ENCODE data around the gene EARS2. TPM values are rescaled to one million over a fixed set of nuclear protein-coding genes. Genes with fewer than 3 reads are reported as not detected.

Gene EARS2
- total RNA-seq, 1 experiment from 2014 or later: 55.9 TPM

GRCh38 chr16:23535901-23536300 is 21.2 kb downstream of the EARS2 start:
- no peak overlapping the region for H3K27ac Mint-ChIP-seq
- no peak for ATAC-seq

GRCh38 chr16:23534868-23535860 is 22.0 kb downstream of the EARS2 start:
- no peaks in the 10 kb centered on the region for H3K4me1 Mint-ChIP-seq
- no peak for ATAC-seq
- no peaks in the 10 kb centered on the region for H3K9me3 Mint-ChIP-seq
- TF ChIP-seq FOXP1 (CRISPR knock-in tag; IDR thresholded peaks at IDR 0.05; ENCODE audit: borderline replicate concordance) (no peak), MYBL2 (CRISPR knock-in tag; IDR thresholded peaks at IDR 0.05) (no peak), ZBTB21 (CRISPR knock-in tag; IDR thresholded peaks at IDR 0.05; ENCODE audit: borderline replicate concordance) (no peak), AR (CRISPR knock-in tag; IDR thresholded peaks at IDR 0.05) (no peak), GRHL2 (CRISPR knock-in tag; IDR thresholded peaks at IDR 0.05; ENCODE audit: insufficient replicate concordance, severe bottlenecking) (no peak)
- TF ChIP-seq, protein P1, sequence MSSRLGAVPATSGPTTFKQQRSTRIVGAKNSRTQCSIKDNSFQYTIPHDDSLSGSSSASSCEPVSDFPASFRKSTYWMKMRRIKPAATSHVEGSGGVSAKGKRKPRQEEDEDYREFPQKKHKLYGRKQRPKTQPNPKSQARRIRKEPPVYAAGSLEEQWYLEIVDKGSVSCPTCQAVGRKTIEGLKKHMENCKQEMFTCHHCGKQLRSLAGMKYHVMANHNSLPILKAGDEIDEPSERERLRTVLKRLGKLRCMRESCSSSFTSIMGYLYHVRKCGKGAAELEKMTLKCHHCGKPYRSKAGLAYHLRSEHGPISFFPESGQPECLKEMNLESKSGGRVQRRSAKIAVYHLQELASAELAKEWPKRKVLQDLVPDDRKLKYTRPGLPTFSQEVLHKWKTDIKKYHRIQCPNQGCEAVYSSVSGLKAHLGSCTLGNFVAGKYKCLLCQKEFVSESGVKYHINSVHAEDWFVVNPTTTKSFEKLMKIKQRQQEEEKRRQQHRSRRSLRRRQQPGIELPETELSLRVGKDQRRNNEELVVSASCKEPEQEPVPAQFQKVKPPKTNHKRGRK (CRISPR knock-in tag; IDR thresholded peaks at IDR 0.05; ENCODE audit: borderline replicate concordance): no peak
- TF ChIP-seq, protein P2, sequence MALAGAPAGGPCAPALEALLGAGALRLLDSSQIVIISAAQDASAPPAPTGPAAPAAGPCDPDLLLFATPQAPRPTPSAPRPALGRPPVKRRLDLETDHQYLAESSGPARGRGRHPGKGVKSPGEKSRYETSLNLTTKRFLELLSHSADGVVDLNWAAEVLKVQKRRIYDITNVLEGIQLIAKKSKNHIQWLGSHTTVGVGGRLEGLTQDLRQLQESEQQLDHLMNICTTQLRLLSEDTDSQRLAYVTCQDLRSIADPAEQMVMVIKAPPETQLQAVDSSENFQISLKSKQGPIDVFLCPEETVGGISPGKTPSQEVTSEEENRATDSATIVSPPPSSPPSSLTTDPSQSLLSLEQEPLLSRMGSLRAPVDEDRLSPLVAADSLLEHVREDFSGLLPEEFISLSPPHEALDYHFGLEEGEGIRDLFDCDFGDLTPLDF (CRISPR knock-in tag; IDR thresholded peaks at IDR 0.05): no peak
- TF ChIP-seq, protein P3, sequence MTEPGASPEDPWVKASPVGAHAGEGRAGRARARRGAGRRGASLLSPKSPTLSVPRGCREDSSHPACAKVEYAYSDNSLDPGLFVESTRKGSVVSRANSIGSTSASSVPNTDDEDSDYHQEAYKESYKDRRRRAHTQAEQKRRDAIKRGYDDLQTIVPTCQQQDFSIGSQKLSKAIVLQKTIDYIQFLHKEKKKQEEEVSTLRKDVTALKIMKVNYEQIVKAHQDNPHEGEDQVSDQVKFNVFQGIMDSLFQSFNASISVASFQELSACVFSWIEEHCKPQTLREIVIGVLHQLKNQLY (CRISPR knock-in tag; IDR thresholded peaks at IDR 0.05): no peak
- ChIA-PET POLR2A (no interaction called here), CTCF (no interaction called here)
- H3K27ac Mint-ChIP-seq: no peak overlapping the region
- H3K4me3 Mint-ChIP-seq: no peak overlapping the region
- no peak for DNase-seq (ENCODE audit: low spot score)
- no peaks in the 10 kb centered on the region for H3K27me3 Mint-ChIP-seq (ENCODE audit: low read depth)
- H3K36me3 Mint-ChIP-seq: peaks cover 55% of the 10 kb centered on the region

More at GRCh38 chr16:23535901-23536300, 21.2 kb downstream of the EARS2 start:
- no peaks in the 10 kb centered on the region for H3K4me1 Mint-ChIP-seq
- no peaks in the 10 kb centered on the region for H3K27me3 Mint-ChIP-seq (ENCODE audit: low read depth)
- CTCF ChIA-PET: no interaction called here
- no peak for TF ChIP-seq TEAD4 (CRISPR knock-in tag; IDR thresholded peaks at IDR 0.05)
- no peaks in the 10 kb centered on the region for H3K9me3 Mint-ChIP-seq
- DNase-seq (ENCODE audit: low spot score): no peak
- peaks cover 52% of the 10 kb centered on the region for H3K36me3 Mint-ChIP-seq
- POLR2A ChIA-PET: interaction anchor here (0.7 kb wide), 1 partner anchor 22 kb away, joined by 4 read pairs; no protein-coding TSS in a partner anchor
- H3K4me3 Mint-ChIP-seq: no peak overlapping the region

- H3K27ac Mint-ChIP-seq: no peak overlapping the region
- no peaks in the 10 kb centered on the region for H3K27me3 Mint-ChIP-seq (ENCODE audit: low read depth)
- CTCF ChIA-PET: no interaction called here
- DNase-seq (ENCODE audit: low spot score) (no peak), ATAC-seq (no peak)
- H3K4me3 Mint-ChIP-seq: no peak overlapping the region
- peaks cover 65% of the 10 kb centered on the region for H3K36me3 Mint-ChIP-seq
- POLR2A ChIA-PET: no interaction called here
- H3K9me3 Mint-ChIP-seq: no peaks in the 10 kb centered on the region
- H3K4me1 Mint-ChIP-seq: no peaks in the 10 kb centered on the region
- no peak for TF ChIP-seq FOXK1 (CRISPR knock-in tag; IDR thresholded peaks at IDR 0.05)
- no peak for TF ChIP-seq ZNF423 (CRISPR knock-in tag; IDR thresholded peaks at IDR 0.05)
- TF ChIP-seq, protein P4, sequence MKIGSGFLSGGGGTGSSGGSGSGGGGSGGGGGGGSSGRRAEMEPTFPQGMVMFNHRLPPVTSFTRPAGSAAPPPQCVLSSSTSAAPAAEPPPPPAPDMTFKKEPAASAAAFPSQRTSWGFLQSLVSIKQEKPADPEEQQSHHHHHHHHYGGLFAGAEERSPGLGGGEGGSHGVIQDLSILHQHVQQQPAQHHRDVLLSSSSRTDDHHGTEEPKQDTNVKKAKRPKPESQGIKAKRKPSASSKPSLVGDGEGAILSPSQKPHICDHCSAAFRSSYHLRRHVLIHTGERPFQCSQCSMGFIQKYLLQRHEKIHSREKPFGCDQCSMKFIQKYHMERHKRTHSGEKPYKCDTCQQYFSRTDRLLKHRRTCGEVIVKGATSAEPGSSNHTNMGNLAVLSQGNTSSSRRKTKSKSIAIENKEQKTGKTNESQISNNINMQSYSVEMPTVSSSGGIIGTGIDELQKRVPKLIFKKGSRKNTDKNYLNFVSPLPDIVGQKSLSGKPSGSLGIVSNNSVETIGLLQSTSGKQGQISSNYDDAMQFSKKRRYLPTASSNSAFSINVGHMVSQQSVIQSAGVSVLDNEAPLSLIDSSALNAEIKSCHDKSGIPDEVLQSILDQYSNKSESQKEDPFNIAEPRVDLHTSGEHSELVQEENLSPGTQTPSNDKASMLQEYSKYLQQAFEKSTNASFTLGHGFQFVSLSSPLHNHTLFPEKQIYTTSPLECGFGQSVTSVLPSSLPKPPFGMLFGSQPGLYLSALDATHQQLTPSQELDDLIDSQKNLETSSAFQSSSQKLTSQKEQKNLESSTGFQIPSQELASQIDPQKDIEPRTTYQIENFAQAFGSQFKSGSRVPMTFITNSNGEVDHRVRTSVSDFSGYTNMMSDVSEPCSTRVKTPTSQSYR (CRISPR knock-in tag; IDR thresholded peaks at IDR 0.05): no peak
- TF ChIP-seq, protein P3 (CRISPR knock-in tag; IDR thresholded peaks at IDR 0.05): no peak
- no peak for TF ChIP-seq NFYB (CRISPR knock-in tag; conservative IDR thresholded peaks at IDR 0.05; ENCODE audit: low read depth)
- TF ChIP-seq, protein P1 (CRISPR knock-in tag; IDR thresholded peaks at IDR 0.05; ENCODE audit: borderline replicate concordance): no peak
- no peak for TF ChIP-seq ELF4 (CRISPR knock-in tag; IDR thresholded peaks at IDR 0.05; ENCODE audit: low read depth)
- TF ChIP-seq JAZF1 (CRISPR knock-in tag; IDR thresholded peaks at IDR 0.05): no peak
- TF ChIP-seq TP53 (CRISPR knock-in tag; IDR thresholded peaks at IDR 0.05): no peak
- TF ChIP-seq SMAD3 (CRISPR knock-in tag; IDR thresholded peaks at IDR 0.05; ENCODE audit: borderline replicate concordance): no peak
Observed at GRCh38 chr16:23532448-23532847, 24.7 kb downstream of the EARS2 start.

All from WTC11 (cell line).